Astrocyte (in vitro differentiated cells and primary cell): ENCODE results near the gene LGALS3. TPM values are rescaled to one million over a fixed set of nuclear protein-coding genes. Genes with fewer than 3 reads are reported as not detected.
A peak's percentile ranks its signal among the peaks of the same experiment; 100 is the strongest.

Experiments used
- DNase-seq: peaks from one replicate; pipeline ENCODE4 v3.0.0-alpha.2; 2010; ENCODE audit warnings: low read depth
- FAIRE-seq: peaks from 2 replicates; lab custom pipeline; 2011; peaks lifted over from hg19 to GRCh38; lab: Jason Lieb, UNC
- H2AFZ ChIP-seq: 2 replicates; pipeline ENCODE4 v1.6.0; 2012; ENCODE audit warnings: low read depth, low read length, inconsistent platforms
- H3K27ac ChIP-seq: 2 replicates; pipeline ENCODE4 v1.5.1; 2011; ENCODE audit warnings: low read depth, low read length, inconsistent platforms
- H3K27me3 ChIP-seq: 2 replicates; pipeline ENCODE4 v1.6.0; 2011; ENCODE audit warnings: low read length, inconsistent platforms; ENCODE audit not compliant: insufficient read depth
- H3K36me3 ChIP-seq: 2 replicates; pipeline ENCODE4 v1.5.1; 2011; ENCODE audit warnings: low read length, inconsistent platforms; ENCODE audit not compliant: insufficient read depth
- H3K4me1 ChIP-seq: 2 replicates; pipeline ENCODE4 v1.5.1; 2011; ENCODE audit warnings: low read length, inconsistent platforms; ENCODE audit not compliant: insufficient read depth
- H3K4me2 ChIP-seq: 2 replicates; pipeline ENCODE4 v1.6.0; 2012; ENCODE audit warnings: low read length, inconsistent platforms
- H3K4me3 ChIP-seq: 2 replicates; pipeline ENCODE4 v1.5.1; 2011; ENCODE audit warnings: low read depth, mild to moderate bottlenecking, low read length, inconsistent platforms; ENCODE audit not compliant: insufficient read depth
- H3K79me2 ChIP-seq: 2 replicates; pipeline ENCODE4 v1.6.0; 2012; ENCODE audit warnings: mild to moderate bottlenecking, low read length, inconsistent platforms; ENCODE audit not compliant: insufficient read depth
- H3K9ac ChIP-seq: 2 replicates; pipeline ENCODE4 v1.6.0; 2012; ENCODE audit warnings: mild to moderate bottlenecking, low read length, inconsistent platforms
- H3K9me3 ChIP-seq: 2 replicates; pipeline ENCODE4 v1.5.1; 2012; ENCODE audit warnings: low read depth, mild to moderate bottlenecking, low read length, inconsistent platforms; ENCODE audit not compliant: insufficient read depth
- H4K20me1 ChIP-seq: 2 replicates; pipeline ENCODE4 v1.6.0; 2012; ENCODE audit warnings: low read length, inconsistent platforms; ENCODE audit not compliant: insufficient read depth
- H3K27ac Mint-ChIP-seq: one replicate; pipeline ENCODE4 v1.8.0; 2021; ENCODE audit warnings: mild to moderate bottlenecking, mixed read lengths; ENCODE audit not compliant: unreplicated experiment
- H3K27me3 Mint-ChIP-seq: one replicate; pipeline ENCODE4 v1.8.0; 2021; ENCODE audit warnings: low read depth, mixed read lengths; ENCODE audit not compliant: unreplicated experiment
- H3K36me3 Mint-ChIP-seq: one replicate; pipeline ENCODE4 v1.8.0; 2021; ENCODE audit warnings: low read depth, mixed read lengths; ENCODE audit not compliant: unreplicated experiment
- H3K4me1 Mint-ChIP-seq: one replicate; pipeline ENCODE4 v1.8.0; 2021; ENCODE audit warnings: low read depth, mixed read lengths; ENCODE audit not compliant: unreplicated experiment
- H3K4me3 Mint-ChIP-seq: one replicate; pipeline ENCODE4 v1.8.0; 2021; ENCODE audit warnings: mild to moderate bottlenecking, moderate library complexity, mixed read lengths; ENCODE audit not compliant: unreplicated experiment
- H3K9me3 Mint-ChIP-seq: one replicate; pipeline ENCODE4 v1.8.0; 2021; ENCODE audit warnings: mild to moderate bottlenecking, mixed read lengths; ENCODE audit not compliant: unreplicated experiment
- CTCF ChIP-seq: IDR thresholded peaks from 2 replicates; pipeline ENCODE4 v1.5.1; 2011; ENCODE audit warnings: low read depth, mild to moderate bottlenecking, inconsistent platforms, low read length, moderate library complexity; ENCODE audit not compliant: insufficient read depth
- EZH2 ChIP-seq: IDR thresholded peaks from 2 replicates; pipeline ENCODE4 v1.6.1; 2012; ENCODE audit warnings: mild to moderate bottlenecking, low read length, inconsistent platforms; ENCODE audit not compliant: insufficient read depth
- total RNA-seq: library from RNA; stranded (reverse); gene quantifications from 2 replicates; pipeline ENCODE4 v1.2.1, GENCODE V29; 2021

Gene LGALS3
- total RNA-seq, 1 donor from 2014 or later = 37.4 TPM

- Histone ChIP-seq H4K20me1 (no peaks in the 10 kb centered on the region), H3K9ac (no peak overlapping the region), H3K9me3 (no peaks in the 10 kb centered on the region), H3K4me3 (no peak overlapping the region), H3K27ac (no peak overlapping the region), H3K4me1 (peaks cover 5% of the 10 kb centered on the region), H3K36me3 (no peaks in the 10 kb centered on the region), H2AFZ (no peak overlapping the region), H3K27me3 (no peaks in the 10 kb centered on the region), H3K4me2 (no peak overlapping the region), H3K79me2 (no peaks in the 10 kb centered on the region)
- Mint-ChIP-seq H3K4me3 (no peak overlapping the region), H3K9me3 (no peaks in the 10 kb centered on the region), H3K27me3 (no peaks in the 10 kb centered on the region), H3K27ac (no peak overlapping the region), H3K36me3 (no peaks in the 10 kb centered on the region), H3K4me1 (peaks cover 4% of the 10 kb centered on the region)
- no peak for TF ChIP-seq CTCF
- TF ChIP-seq EZH2 = no peak
- FAIRE-seq = no peak
- no peak for DNase-seq
These were observed 36.7 kb upstream of the LGALS3 start for GRCh38 chr14:55092341-55092740.

- H3K4me3 ChIP-seq = no peak overlapping the region
- Mint-ChIP-seq H3K9me3 (no peaks in the 10 kb centered on the region), H3K27me3 (no peaks in the 10 kb centered on the region), H3K27ac (no peak overlapping the region), H3K36me3 (no peaks in the 10 kb centered on the region), H3K4me1 (peaks cover 6% of the 10 kb centered on the region), H3K4me3 (no peak overlapping the region)
- no peak for FAIRE-seq
- peak; percentile 67 for DNase-seq
- no peaks in the 10 kb centered on the region for H3K36me3 ChIP-seq
- TF ChIP-seq EZH2 = no peak
- no peak for TF ChIP-seq CTCF
- no peaks in the 10 kb centered on the region for H4K20me1 ChIP-seq
- H3K4me2 ChIP-seq = peak overlapping the region; percentile 24
- H2AFZ ChIP-seq = peak overlapping the region; percentile 0
- no peak overlapping the region for H3K9ac ChIP-seq
- H3K27ac ChIP-seq = peak overlapping the region; percentile 45
- peaks cover 5% of the 10 kb centered on the region for H3K4me1 ChIP-seq
- no peaks in the 10 kb centered on the region for H3K9me3 ChIP-seq
- no peaks in the 10 kb centered on the region for H3K79me2 ChIP-seq
- H3K27me3 ChIP-seq = no peaks in the 10 kb centered on the region
These were observed 34.5 kb upstream of the LGALS3 start for GRCh38 chr14:55094292-55095157.
